NCI-H82 (cell line): ENCODE measurements around the gene PHACTR1.

Source experiments
- DNase-seq: peaks from one replicate; lab custom pipeline; 2025; lab: John Stamatoyannopoulos, UW

PHACTR1 gene

GRCh38 chr6:13195803-13196202, 479.2 kb downstream of the PHACTR1 start:
- no peak for DNase-seq

DNA sequence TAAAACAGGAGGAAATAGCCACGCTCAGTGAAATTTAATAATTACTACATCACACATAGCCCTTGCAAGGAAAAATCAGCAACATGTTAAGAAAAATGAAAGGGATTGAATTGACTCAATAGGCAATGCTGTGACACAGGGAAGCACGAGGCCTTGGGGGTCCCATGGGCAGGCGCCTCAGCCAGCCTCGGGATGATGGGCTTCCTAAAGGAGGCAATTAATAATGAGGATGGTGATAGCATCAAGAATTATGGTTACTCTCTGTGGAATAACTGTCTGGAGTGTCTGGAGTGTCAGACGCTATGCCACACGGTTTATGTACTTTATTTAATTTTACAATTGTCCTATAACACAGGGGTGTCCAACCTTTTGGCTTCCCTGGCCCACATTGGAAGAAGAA, 481.6 kb downstream of the PHACTR1 start:
- DNase-seq, result no peak

DNA sequence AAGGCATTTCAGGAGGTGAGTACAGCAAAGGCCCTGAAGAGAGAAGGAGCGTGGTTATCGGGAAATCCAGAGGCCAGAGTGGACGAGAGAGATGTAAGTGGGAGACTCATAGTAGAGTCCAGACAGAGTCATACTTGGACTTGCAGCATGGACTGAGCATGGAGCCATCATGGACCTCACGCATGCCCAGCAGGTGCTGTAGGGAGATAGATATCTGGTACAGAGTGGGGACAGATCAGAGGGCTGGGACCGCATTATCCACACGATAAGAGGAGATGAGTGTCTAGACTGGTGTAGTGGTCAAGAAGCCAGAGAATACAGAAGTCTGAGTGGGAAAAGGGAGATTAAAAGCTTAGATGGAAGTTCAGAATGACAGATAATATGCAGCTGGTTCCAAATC, 484.8 kb downstream of the PHACTR1 start:
- no peak for DNase-seq

DNA sequence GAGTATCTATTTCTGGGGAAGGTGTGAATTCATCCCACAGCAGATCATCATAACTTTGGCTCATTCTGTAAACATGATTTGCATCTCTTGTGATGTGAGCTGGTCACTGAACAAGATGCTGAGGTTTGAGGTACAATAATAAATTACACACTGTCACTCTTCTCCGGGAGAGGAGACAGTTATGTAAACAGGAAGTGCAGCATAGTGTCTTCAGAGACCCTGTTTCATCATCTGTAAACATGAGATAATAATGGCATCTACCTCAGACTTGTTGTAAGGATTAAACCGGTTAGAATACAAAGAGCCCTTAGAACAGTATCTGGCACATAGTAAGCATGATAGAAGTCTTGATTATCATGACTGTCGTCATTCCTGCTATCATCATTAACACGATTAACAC, 486.6 kb downstream of the PHACTR1 start:
- DNase-seq, result no peak

GRCh38 chr6:13205106-13205505, 488.5 kb downstream of the PHACTR1 start:
- no peak for DNase-seq

DNA sequence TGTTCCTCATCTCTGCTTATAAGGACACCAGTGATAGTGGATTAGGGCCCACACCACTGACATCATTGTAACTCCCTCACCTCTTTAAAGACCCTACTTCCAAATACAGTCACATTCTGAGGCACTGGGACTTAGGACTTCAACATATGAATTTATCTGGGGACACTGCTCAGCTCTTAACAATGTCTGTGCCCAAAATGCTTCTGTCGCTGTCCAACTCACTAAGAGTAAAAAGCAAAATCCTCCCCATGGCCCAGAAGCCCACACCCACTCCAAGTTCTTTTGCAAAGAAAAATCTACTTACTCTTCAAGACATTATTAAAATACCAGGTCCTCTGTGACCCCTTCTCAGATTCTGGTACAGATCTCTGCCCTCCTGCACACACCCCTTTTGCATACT, 495.5 kb downstream of the PHACTR1 start:
- DNase-seq, result no peak

DNA sequence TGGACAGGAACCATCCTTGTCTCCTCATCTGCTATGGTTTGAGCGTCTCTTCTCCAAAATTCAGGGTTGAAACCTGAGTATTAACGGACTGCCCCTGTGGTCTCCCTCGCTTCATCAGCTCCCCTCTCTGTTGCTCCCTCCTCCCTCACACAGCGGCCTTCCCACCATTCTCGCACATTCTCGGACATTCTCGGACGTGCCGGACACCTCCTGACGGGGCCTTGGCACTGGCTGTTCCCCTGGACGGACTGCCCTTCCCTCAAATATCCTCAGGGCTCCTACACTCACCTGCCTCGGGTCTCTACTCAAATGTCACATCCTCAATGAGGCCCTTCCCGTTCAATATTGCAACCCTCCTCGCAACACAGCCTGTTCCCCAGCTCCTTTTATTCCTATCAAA, 496.0 kb downstream of the PHACTR1 start:
- DNase-seq, result no peak

DNA sequence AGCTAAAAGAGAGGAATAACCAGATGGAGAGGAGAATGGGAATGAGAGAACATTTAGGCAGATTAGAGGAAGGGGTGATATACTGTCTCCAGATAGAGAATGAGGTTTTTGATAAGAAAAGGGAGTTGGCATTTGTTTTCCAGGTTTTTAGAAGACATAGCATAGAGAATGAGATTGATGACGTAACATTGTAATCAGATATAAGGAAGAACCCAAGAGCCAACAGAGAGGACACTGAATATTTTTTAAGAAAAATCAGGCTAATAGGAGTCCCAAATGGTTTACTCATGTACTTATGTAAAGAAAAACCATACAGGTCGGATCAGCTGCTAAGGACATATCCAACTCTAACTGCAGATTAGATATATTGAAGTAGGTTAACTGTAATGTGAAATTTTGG, 498.8 kb downstream of the PHACTR1 start:
- DNase-seq, result no peak

DNA sequence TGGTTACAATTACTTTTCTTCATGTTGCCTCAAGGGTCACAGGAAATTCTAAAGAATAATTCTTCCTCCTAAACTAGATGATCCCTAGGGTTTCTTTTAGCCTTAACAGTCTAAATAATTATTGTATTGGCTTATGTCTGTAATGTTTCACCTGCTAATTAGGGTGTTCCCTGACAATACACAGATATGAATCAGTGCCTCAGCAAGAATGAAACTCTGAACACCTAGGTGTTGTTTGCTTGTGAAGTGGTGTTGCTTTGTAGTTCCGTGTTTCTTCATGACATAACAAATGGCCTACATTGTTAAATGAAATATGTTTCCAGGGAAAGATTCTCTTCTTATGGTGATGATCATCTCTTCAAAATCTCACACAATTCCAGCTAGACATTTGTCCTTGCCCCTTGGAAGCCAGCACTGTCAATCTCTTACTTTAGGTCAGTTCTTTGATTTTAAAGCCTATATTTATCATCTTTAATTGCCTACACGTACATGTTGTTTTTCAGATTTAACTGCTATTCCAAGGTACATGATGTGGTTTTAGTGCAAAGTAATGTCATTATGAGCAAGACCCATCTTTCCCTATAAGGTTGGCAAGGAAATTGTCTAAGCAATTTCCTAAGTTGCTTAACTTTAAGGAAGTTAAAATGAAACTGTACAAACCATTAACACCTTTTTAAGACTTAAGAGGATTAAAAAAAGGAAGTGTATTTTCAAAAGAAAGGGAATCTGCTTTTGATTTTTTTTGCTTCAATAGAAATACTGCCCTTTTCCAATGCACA, 499.9 kb downstream of the PHACTR1 start:
- no peak for DNase-seq

GRCh38 chr6:13217206-13217905, 500.8 kb downstream of the PHACTR1 start:
- no peak for DNase-seq

GRCh38 chr6:13220266-13220665, 503.7 kb downstream of the PHACTR1 start:
- DNase-seq, result no peak

- no peak for DNase-seq
These were observed 505.5 kb downstream of the PHACTR1 start for GRCh38 chr6:13222048-13222447.

DNA sequence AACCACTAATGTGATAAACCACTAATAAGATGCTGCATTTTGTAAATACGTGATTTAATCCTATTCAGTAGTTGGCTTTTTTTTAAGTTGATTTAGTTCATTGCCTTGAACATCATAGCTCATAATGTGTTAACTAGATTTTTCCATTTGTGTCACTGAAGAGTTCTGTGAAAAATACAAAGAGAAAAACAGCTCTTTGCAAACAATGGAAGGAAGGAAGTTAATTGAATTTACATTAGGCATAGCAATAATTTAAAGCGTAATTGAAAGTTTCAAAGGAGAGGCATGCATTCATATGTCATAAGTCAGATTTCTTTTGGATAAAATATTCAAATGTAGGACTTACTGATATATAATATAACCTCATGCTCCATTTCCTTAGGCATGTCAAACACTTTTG, 509.5 kb downstream of the PHACTR1 start:
- DNase-seq, result no peak

DNA sequence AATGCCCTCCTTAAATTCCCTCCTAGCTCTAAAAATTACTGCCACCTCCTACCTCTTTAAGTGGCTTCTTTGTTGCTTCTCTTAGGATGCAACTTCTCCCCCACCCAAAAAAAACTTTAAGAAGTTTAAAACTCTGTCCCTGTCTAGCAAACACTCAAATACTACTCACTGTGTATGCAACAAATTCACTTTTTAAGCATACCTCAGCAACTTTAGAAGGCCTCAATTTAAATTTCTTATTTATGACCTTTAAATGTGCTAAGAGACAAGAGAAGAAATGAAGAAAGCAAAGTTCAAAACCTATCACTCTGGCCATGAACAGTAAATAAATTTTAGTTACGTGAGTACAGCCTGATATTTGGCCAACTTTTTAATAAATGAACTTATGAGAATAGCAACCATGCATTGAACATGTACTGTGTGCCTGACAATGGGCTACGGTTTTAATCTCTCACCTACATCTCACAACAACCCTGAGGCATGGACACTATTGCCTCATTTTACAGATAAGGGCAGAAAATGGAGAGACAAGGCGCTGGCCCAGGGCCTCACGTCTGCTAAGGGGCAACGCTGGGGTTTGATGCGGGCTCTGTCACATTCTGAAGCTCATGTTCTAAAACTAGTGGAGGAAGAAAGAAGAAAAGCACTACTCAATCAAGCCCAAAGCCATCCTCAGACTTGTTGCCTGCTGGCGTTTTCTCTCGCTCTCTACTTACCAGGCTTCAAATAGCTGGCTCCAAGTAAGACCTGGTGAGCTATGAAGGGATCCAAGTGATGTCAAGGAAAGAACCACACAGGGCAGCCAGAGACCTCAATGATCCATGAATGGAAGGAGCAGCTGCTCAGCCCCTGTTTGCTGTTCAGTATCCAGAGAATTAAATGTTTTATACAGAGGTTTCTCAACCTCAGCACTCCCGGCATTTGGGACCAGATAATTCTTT, 512.0 kb downstream of the PHACTR1 start:
- DNase-seq, result no peak

- DNase-seq, result peak; percentile 50
These were observed 512.9 kb downstream of the PHACTR1 start for GRCh38 chr6:13229205-13230085.

GRCh38 chr6:13233106-13233505, 516.5 kb downstream of the PHACTR1 start:
- no peak for DNase-seq

DNA sequence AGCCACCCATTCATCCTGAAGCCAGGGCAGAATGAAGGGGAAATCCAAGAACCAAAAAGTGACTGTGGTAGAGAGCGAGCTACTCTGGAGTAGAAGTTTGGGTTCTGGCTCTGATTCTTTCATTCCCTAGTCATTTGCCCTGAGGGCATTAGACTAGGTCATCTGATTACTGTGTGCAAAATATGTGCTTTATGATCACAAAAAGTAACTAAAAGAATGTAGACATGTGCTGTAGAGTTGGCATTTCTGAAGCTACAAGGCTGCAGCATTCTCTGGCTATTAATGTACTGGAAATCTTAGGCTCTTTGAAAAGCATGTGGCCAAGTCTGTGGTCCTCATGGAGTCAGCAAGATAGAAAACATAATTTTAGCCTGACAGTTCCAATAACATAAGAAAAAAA, 517.6 kb downstream of the PHACTR1 start:
- DNase-seq, result no peak

- no peak for DNase-seq
These were observed 518.8 kb downstream of the PHACTR1 start for GRCh38 chr6:13235339-13235738.

GRCh38 chr6:13237318-13237717, 520.8 kb downstream of the PHACTR1 start:
- DNase-seq, result no peak

GRCh38 chr6:13238017-13238416, 521.5 kb downstream of the PHACTR1 start:
- no peak for DNase-seq

DNA sequence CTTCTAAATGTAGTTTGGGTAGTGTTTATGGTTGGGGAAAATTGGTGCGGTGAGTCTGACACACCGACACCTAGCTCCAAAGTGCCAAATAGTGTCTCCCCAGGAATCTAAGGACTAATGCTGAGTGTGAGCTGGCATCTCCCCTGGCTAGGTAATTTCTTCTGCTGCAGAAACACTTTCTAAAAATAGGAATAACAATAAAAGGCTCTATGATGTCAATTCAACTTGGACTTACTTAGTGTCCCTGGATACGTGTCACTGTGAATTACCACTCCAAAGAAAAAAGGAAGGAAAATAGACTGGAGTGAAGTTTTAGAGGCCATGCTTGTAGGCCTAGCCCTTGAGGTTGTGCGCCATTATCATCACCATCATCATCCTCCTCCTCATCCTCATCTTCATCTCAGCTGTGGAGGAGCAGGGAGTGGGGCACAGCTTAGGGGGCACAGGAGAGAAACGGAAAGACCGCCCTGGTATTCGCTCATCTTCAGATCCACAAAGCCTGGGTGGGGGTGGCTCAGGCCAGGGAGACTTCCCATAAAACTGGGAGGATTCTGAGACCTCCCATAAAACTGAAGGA, 522.2 kb downstream of the PHACTR1 start:
- no peak for DNase-seq
